Measurements from ENCODE around the gene HOXD8. TPM values are rescaled to one million over a fixed set of nuclear protein-coding genes. Genes with fewer than 3 reads are reported as not detected.

Gene HOXD8
- total and polyA plus RNA-seq, 4 donors, result 0.34 to 1.6 (median 1.0) TPM

GRCh38 chr2:176122683-176123410, 6.7 kb upstream of the HOXD8 start, which contains the start of gene HOXD9:
Gene HOXD9 (plus strand): TSS chr2:176122719. CDS start chr2:176122769, 50 bp downstream.
- no peak within 1 kb of the TSS for H3K27ac ChIP-seq (ENCODE audit: low read depth in 1 of 2, low read length in 1 of 2)

DNA sequence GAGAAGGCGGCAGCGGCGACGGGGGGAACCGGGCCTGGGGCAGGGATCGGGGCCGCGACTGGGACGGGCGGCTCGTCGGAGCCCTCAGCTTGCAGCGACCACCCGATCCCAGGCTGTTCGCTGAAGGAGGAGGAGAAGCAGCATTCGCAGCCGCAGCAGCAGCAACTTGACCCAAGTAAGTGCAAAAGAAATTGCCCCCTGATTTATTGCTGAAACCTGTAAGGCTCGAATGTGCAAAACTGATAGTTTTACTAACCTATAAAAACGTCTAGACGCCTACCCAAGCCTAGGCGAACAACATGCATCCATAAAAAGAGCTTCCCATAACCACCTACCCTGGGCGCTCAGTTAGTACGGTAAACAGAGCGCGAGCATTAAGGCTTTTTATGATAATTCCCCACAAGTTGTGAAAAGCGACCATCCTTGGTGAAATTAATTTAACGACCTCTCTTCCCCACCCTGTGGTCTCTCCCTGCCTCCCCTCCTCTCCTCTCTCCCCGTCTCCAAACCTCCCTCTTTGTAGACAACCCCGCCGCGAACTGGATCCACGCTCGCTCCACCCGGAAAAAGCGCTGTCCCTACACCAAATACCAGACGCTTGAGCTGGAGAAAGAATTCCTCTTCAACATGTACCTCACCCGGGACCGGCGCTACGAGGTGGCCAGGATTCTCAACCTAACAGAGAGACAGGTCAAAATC, 5.9 kb upstream of the HOXD8 start:
- no peak overlapping the region for H3K4me3 ChIP-seq
- WGBS, 2 donors, result 6% methylated on average over 37 to 40 of the region's 40 CpGs
- H3K27ac ChIP-seq (ENCODE audit: low read depth in 1 of 2, low read length in 1 of 2), result no peak overlapping the region
- peaks cover 0 to 14% (median 7%) of the 10 kb centered on the region in 5 donors for H3K4me1 ChIP-seq (ENCODE audit: control insufficient read depth in 5 of 5, insufficient read depth in 5 of 5, low read length in 5 of 5)
- H3K9me3 ChIP-seq (ENCODE audit: control insufficient read depth in 4 of 4, insufficient read depth in 3 of 4, low read length in 3 of 4), result peaks cover 0 to 3% (median 0%) of the 10 kb centered on the region in 4 donors
- H3K27me3 ChIP-seq (ENCODE audit: control insufficient read depth in 3 of 3, insufficient read depth in 3 of 3, low read length in 2 of 3), result peaks cover 18 to 90% (median 88%) of the 10 kb centered on the region in 3 donors
- no peak for TF ChIP-seq CTCF (IDR thresholded peaks at IDR 0.05; ENCODE audit: control extremely low read depth, extremely low read depth)
- no peaks in the 10 kb centered on the region for H3K36me3 ChIP-seq (ENCODE audit: control insufficient read depth in 4 of 4, insufficient read depth in 4 of 4, low read length in 4 of 4)
- ATAC-seq (ENCODE audit: insufficient read depth, low FRiP score) (no peak), DNase-seq (no peak)
- no peak overlapping the region for H3K9ac ChIP-seq (ENCODE audit: insufficient read depth in 1 of 2, low read length in 2 of 2)

More at GRCh38 chr2:176122683-176123410, 6.7 kb upstream of the HOXD8 start, which contains the start of gene HOXD9:
- Histone ChIP-seq H3K36me3 (ENCODE audit: control insufficient read depth in 4 of 4, insufficient read depth in 4 of 4, low read length in 4 of 4) (no peaks in the 10 kb centered on the region), H3K4me3 (no peak within 1 kb of the TSS), H3K9me3 (ENCODE audit: control insufficient read depth in 4 of 4, insufficient read depth in 3 of 4, low read length in 3 of 4) (peaks cover 0 to 6% (median 0%) of the 10 kb centered on the region in 4 donors), H3K27me3 (ENCODE audit: control insufficient read depth in 3 of 3, insufficient read depth in 3 of 3, low read length in 2 of 3) (peaks cover 25 to 90% (median 88%) of the 10 kb centered on the region in 3 donors), H3K4me1 (ENCODE audit: control insufficient read depth in 5 of 5, insufficient read depth in 5 of 5, low read length in 5 of 5) (peaks cover 0 to 11% (median 3%) of the 10 kb centered on the region in 5 donors), H3K9ac (ENCODE audit: insufficient read depth in 1 of 2, low read length in 2 of 2) (no peak within 1 kb of the TSS)
- DNase-seq, result peak in 2 of 3 donors; percentile 47 to 65
- peak; percentile 51 for ATAC-seq (ENCODE audit: insufficient read depth, low FRiP score)
- TF ChIP-seq CTCF (IDR thresholded peaks at IDR 0.05; ENCODE audit: control extremely low read depth, extremely low read depth), result no peak
- 1 to 5% methylated on average over 54 to 84 of the region's 84 CpGs for WGBS, 2 donors

DNA sequence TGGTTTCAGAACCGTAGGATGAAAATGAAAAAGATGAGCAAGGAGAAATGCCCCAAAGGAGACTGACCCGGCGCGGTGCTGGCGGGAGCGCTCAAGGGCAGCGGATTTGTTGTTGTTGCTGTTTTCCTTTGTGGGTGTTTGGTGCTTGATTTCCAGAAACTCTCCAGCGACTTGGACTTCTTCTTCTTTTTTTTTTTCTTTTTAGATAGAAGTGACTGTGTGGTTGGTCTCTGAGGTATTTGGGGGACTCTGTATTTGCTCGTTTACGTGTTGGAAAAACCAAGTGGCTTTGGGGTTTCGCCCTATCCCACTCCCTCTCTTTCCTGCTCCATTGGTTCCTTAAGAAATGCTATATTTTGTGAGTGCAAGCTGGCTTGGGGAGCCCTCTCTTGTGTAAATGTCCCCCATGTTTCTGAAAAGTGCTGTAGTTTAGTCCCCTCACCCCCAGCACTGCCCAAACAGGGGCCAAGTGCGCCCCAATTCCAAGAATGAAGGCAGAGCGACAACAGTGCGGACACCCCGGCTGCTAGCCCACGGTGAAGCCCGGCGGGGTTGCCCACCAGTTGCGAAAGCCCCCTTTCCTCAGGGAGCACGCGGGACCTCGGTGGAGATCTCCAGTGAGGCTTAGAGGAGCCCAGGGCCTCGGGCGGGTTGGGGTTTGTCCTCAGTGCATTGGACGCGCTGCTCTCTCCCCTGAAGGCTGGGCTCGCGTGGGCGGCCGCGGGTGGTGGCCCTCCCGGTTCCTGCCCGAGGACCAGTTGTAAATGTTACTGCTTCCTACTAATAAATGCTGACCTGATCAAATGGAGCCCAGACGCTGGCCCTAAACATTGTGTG, 5.2 kb upstream of the HOXD8 start:
- Histone ChIP-seq H3K9me3 (ENCODE audit: control insufficient read depth in 4 of 4, insufficient read depth in 3 of 4, low read length in 3 of 4) (peaks cover 0 to 4% (median 0%) of the 10 kb centered on the region in 4 donors), H3K36me3 (ENCODE audit: control insufficient read depth in 4 of 4, insufficient read depth in 4 of 4, low read length in 4 of 4) (no peaks in the 10 kb centered on the region), H3K4me3 (no peak overlapping the region), H3K27ac (ENCODE audit: low read depth in 1 of 2, low read length in 1 of 2) (no peak overlapping the region), H3K9ac (ENCODE audit: insufficient read depth in 1 of 2, low read length in 2 of 2) (no peak overlapping the region), H3K27me3 (ENCODE audit: control insufficient read depth in 3 of 3, insufficient read depth in 3 of 3, low read length in 2 of 3) (peaks cover 20 to 91% (median 88%) of the 10 kb centered on the region in 3 donors), H3K4me1 (ENCODE audit: control insufficient read depth in 5 of 5, insufficient read depth in 5 of 5, low read length in 5 of 5) (peaks cover 0 to 17% (median 8%) of the 10 kb centered on the region in 5 donors)
- no peak for TF ChIP-seq CTCF (IDR thresholded peaks at IDR 0.05; ENCODE audit: control extremely low read depth, extremely low read depth)
- no peak for ATAC-seq (ENCODE audit: insufficient read depth, low FRiP score)
- no peak for DNase-seq
- WGBS, 2 donors, result 8 to 10% methylated on average over 34 of the region's 34 CpGs

All from lung (tissue), 12 donors.